OCI-LY7 (cell line): ENCODE measurements around the gene OSBPL7.

Experiments used
- CTCF ChIP-seq: fragments of 200-600 bp; sonication (generic); conservative IDR thresholded peaks from 2 replicates; pipeline ENCODE4 v1.5.1; 2014; ENCODE audit warnings: mild to moderate bottlenecking, antibody characterized with exemption, low read length, moderate library complexity, mixed read lengths
- EZH2phosphoT487 ChIP-seq: fragments of 200-600 bp; sonication (generic); IDR thresholded peaks from 2 replicates; pipeline ENCODE4 v1.6.1; 2018; ENCODE audit warnings: low read depth, borderline replicate concordance, mild to moderate bottlenecking, mixed run types, antibody characterized with exemption, low read length, moderate library complexity, mixed read lengths

DNA sequence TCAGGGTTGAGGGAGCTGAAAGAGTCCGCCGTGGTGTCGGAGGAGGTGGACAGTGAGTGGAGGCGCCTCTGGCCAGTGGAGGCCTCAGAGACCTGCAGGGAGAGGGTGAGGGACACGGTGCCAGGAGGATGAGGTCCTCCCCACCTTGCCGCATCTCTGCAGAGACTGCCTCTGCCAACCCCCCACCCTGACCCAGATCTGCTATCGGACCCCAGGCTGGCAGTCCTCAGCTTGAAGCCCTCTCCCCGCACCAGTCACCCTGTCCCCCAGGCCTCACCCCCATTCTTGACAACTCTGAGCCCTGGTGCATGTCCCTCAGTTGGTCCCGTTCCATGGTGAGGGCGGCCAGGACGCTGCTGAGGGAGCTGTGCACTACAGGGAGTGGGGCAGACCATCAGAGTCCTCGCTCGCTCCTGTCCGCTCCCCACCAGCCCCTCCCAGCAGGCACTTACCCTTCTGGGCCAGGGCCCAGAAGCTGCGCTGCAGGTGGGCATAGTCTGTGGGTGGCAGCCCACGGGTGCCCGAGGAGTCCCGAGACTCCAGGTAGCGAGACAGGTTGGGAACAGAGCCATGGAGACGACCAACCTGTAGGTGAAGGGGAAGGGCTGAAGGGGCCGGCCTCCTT is 5.4 kb downstream of the OSBPL7 start:
- TF ChIP-seq CTCF (no peak), EZH2phosphoT487 (no peak)
